Prostate gland (tissue), 2 donors: ENCODE measurements around the gene SPECC1.

Source experiments
- POLR2A ChIP-seq: fragments of 450-650 bp; IDR thresholded peaks from one replicate; pipeline ENCODE4 v1.6.1; 2016; ENCODE audit warnings: antibody characterized with exemption, mild to moderate bottlenecking
- TF ChIP-seq, protein P1 (sequence below), 4 experiments: fragments of 200-600 bp in 2 of 4; fragments of 450-650 bp in 2 of 4; sonication (generic) in 2 of 4; IDR thresholded peaks; 1 replicate in 3 of 4; 2 replicates in 1 of 4; pipeline ENCODE4 v1.5.1; 2016 to 2019; ENCODE audit warnings: antibody characterized with exemption in 4 of 4, mild to moderate bottlenecking in 2 of 4, moderate library complexity in 2 of 4

DNA sequence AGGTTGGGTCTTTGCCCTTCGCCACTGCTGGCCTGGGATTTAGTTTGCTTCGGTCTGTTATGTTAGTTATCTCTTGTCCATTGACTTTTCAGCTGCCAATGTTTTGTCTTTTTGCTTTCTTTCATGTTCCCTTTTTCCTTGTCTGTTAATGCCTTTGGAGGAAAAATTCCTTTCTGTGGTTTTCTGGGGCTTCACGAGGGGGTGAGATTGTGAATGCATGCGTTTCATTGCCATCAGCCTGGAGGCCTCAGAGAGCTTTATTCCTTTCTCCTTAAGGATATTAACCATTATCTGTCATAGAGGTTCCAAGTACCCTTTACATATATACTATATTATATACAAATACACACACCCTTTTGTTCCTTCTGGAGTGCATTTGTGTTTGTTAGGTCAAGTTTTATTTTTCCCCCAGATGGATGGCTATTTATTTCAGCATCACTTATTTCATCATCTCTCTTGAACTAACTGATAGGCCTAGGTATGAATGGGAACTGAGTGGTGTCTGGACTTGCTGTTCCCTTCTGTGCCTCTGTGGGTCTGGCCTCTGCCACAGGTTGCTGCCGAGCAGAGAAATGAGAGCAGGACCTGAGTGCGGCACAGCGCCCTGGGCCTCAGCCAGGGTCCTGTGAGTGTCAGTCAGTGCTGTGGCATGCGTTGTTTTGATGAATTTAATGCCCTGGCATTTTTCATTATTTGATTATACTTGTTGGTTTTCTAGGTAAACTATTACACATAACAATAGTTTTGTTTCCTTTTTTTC, 264.8 kb downstream of the SPECC1 start:
- no peak for TF ChIP-seq POLR2A
- TF ChIP-seq, protein P1, sequence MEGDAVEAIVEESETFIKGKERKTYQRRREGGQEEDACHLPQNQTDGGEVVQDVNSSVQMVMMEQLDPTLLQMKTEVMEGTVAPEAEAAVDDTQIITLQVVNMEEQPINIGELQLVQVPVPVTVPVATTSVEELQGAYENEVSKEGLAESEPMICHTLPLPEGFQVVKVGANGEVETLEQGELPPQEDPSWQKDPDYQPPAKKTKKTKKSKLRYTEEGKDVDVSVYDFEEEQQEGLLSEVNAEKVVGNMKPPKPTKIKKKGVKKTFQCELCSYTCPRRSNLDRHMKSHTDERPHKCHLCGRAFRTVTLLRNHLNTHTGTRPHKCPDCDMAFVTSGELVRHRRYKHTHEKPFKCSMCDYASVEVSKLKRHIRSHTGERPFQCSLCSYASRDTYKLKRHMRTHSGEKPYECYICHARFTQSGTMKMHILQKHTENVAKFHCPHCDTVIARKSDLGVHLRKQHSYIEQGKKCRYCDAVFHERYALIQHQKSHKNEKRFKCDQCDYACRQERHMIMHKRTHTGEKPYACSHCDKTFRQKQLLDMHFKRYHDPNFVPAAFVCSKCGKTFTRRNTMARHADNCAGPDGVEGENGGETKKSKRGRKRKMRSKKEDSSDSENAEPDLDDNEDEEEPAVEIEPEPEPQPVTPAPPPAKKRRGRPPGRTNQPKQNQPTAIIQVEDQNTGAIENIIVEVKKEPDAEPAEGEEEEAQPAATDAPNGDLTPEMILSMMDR (IDR thresholded peaks at IDR 0.05) = no peak
